ENCODE data around the gene CDH6.

Gene CDH6

GRCh38 chr5:31196309-31196708 lies 2.8 kb downstream of the CDH6 start:
- peak overlapping the region; percentile 21; the same call in 1 of the 2 replicates for H3K4me3 ChIP-seq (ENCODE audit: low read depth, low read length)

GRCh38 chr5:31197183-31197582 lies 3.7 kb downstream of the CDH6 start:
- H3K4me3 ChIP-seq (ENCODE audit: low read depth, low read length), result no peak overlapping the region
- TF ChIP-seq CTCF (IDR thresholded peaks at IDR 0.05; ENCODE audit: low read depth, low read length), result no peak

More at GRCh38 chr5:31196309-31196708, 2.8 kb downstream of the CDH6 start:
- TF ChIP-seq CTCF (IDR thresholded peaks at IDR 0.05; ENCODE audit: low read depth, low read length), result peak; percentile 14; the same call in 1 of the 2 replicates

GRCh38 chr5:31204958-31205357 lies 11.5 kb downstream of the CDH6 start:
- no peak overlapping the region for H3K4me3 ChIP-seq (ENCODE audit: low read depth, low read length)
- TF ChIP-seq CTCF (IDR thresholded peaks at IDR 0.05; ENCODE audit: low read depth, low read length), result no peak

- no peak for TF ChIP-seq CTCF (IDR thresholded peaks at IDR 0.05; ENCODE audit: low read depth, low read length)
- no peak overlapping the region for H3K4me3 ChIP-seq (ENCODE audit: low read depth, low read length)
Measured at GRCh38 chr5:31208043-31208442, 14.6 kb downstream of the CDH6 start.

- no peak overlapping the region for H3K4me3 ChIP-seq (ENCODE audit: low read depth, low read length)
- TF ChIP-seq CTCF (IDR thresholded peaks at IDR 0.05; ENCODE audit: low read depth, low read length), result no peak
Measured at GRCh38 chr5:31209334-31209733, 15.8 kb downstream of the CDH6 start.

GRCh38 chr5:31211098-31211497 lies 17.6 kb downstream of the CDH6 start:
- TF ChIP-seq CTCF (IDR thresholded peaks at IDR 0.05; ENCODE audit: low read depth, low read length), result no peak
- no peak overlapping the region for H3K4me3 ChIP-seq (ENCODE audit: low read depth, low read length)

GRCh38 chr5:31213257-31213656 lies 19.8 kb downstream of the CDH6 start:
- no peak for TF ChIP-seq CTCF (IDR thresholded peaks at IDR 0.05; ENCODE audit: low read depth, low read length)
- H3K4me3 ChIP-seq (ENCODE audit: low read depth, low read length), result no peak overlapping the region
